ENCODE measurements around the gene C16orf92.

C16orf92 gene

GRCh38 chr16:29983420-29984136 is 39.4 kb upstream of the C16orf92 start:
- peak; percentile 19 for DNase-seq (ENCODE audit: low read depth)
- Histone ChIP-seq H3K27me3 (replicated peaks; ENCODE audit: control insufficient read depth, insufficient read depth, low read length) (no peaks in the 10 kb centered on the region), H3K36me3 (ENCODE audit: control insufficient read depth, insufficient read depth, low read length, severe bottlenecking) (peaks cover 99% of the 10 kb centered on the region), H3K9me3 (ENCODE audit: control insufficient read depth, low read length) (no peaks in the 10 kb centered on the region), H3K9ac (ENCODE audit: low read length) (no peak overlapping the region), H3K4me1 (ENCODE audit: control insufficient read depth, insufficient read depth, low read length) (no peaks in the 10 kb centered on the region), H3K4me3 (ENCODE audit: low read length) (no peak overlapping the region)

- no peak for DNase-seq (ENCODE audit: low read depth)
- no peaks in the 10 kb centered on the region for H3K9me3 ChIP-seq (ENCODE audit: control insufficient read depth, low read length)
- H3K4me1 ChIP-seq (ENCODE audit: control insufficient read depth, insufficient read depth, low read length), result no peaks in the 10 kb centered on the region
- H3K36me3 ChIP-seq (ENCODE audit: control insufficient read depth, insufficient read depth, low read length, severe bottlenecking), result peaks cover 99% of the 10 kb centered on the region
- no peak overlapping the region for H3K4me3 ChIP-seq (ENCODE audit: low read length)
- H3K9ac ChIP-seq (ENCODE audit: low read length), result no peak overlapping the region
- no peaks in the 10 kb centered on the region for H3K27me3 ChIP-seq (replicated peaks; ENCODE audit: control insufficient read depth, insufficient read depth, low read length)
These were observed 38.7 kb upstream of the C16orf92 start for GRCh38 chr16:29984137-29984763.

- no peaks in the 10 kb centered on the region for H3K9me3 ChIP-seq (ENCODE audit: control insufficient read depth, low read length)
- peaks cover 99% of the 10 kb centered on the region for H3K36me3 ChIP-seq (ENCODE audit: control insufficient read depth, insufficient read depth, low read length, severe bottlenecking)
- H3K27me3 ChIP-seq (replicated peaks; ENCODE audit: control insufficient read depth, insufficient read depth, low read length), result no peaks in the 10 kb centered on the region
- H3K4me1 ChIP-seq (ENCODE audit: control insufficient read depth, insufficient read depth, low read length), result no peaks in the 10 kb centered on the region
- no peak overlapping the region for H3K9ac ChIP-seq (ENCODE audit: low read length)
- no peak for DNase-seq (ENCODE audit: low read depth)
- no peak overlapping the region for H3K4me3 ChIP-seq (ENCODE audit: low read length)
These were observed 38.2 kb upstream of the C16orf92 start for GRCh38 chr16:29984764-29985147.

GRCh38 chr16:29985271-29985811 is 37.7 kb upstream of the C16orf92 start:
- no peaks in the 10 kb centered on the region for H3K27me3 ChIP-seq (replicated peaks; ENCODE audit: control insufficient read depth, insufficient read depth, low read length)

GRCh38 chr16:29986231-29986630 is 36.8 kb upstream of the C16orf92 start:
- no peaks in the 10 kb centered on the region for H3K4me1 ChIP-seq (ENCODE audit: control insufficient read depth, insufficient read depth, low read length)
- peaks cover 98% of the 10 kb centered on the region for H3K36me3 ChIP-seq (ENCODE audit: control insufficient read depth, insufficient read depth, low read length, severe bottlenecking)
- H3K9ac ChIP-seq (ENCODE audit: low read length), result no peak overlapping the region
- no peaks in the 10 kb centered on the region for H3K9me3 ChIP-seq (ENCODE audit: control insufficient read depth, low read length)
- no peak for DNase-seq (ENCODE audit: low read depth)
- no peak overlapping the region for H3K4me3 ChIP-seq (ENCODE audit: low read length)
- H3K27me3 ChIP-seq (replicated peaks; ENCODE audit: control insufficient read depth, insufficient read depth, low read length), result no peaks in the 10 kb centered on the region

More at GRCh38 chr16:29985271-29985811, 37.7 kb upstream of the C16orf92 start:
- Histone ChIP-seq H3K9ac (ENCODE audit: low read length) (no peak overlapping the region), H3K4me1 (ENCODE audit: control insufficient read depth, insufficient read depth, low read length) (no peaks in the 10 kb centered on the region), H3K9me3 (ENCODE audit: control insufficient read depth, low read length) (no peaks in the 10 kb centered on the region), H3K4me3 (ENCODE audit: low read length) (no peak overlapping the region), H3K36me3 (ENCODE audit: control insufficient read depth, insufficient read depth, low read length, severe bottlenecking) (peaks cover 99% of the 10 kb centered on the region)
- DNase-seq (ENCODE audit: low read depth), result no peak

GRCh38 chr16:29986931-29987330 is 36.1 kb upstream of the C16orf92 start:
- Histone ChIP-seq H3K9me3 (ENCODE audit: control insufficient read depth, low read length) (no peaks in the 10 kb centered on the region), H3K36me3 (ENCODE audit: control insufficient read depth, insufficient read depth, low read length, severe bottlenecking) (peaks cover 94% of the 10 kb centered on the region)
- no peak for DNase-seq (ENCODE audit: low read depth)

GRCh38 chr16:29987371-29988085 is 35.5 kb upstream of the C16orf92 start:
- no peak overlapping the region for H3K9ac ChIP-seq (ENCODE audit: low read length)
- DNase-seq (ENCODE audit: low read depth), result no peak
- no peaks in the 10 kb centered on the region for H3K27me3 ChIP-seq (replicated peaks; ENCODE audit: control insufficient read depth, insufficient read depth, low read length)
- peaks cover 9% of the 10 kb centered on the region for H3K4me1 ChIP-seq (ENCODE audit: control insufficient read depth, insufficient read depth, low read length)
- peaks cover 92% of the 10 kb centered on the region for H3K36me3 ChIP-seq (ENCODE audit: control insufficient read depth, insufficient read depth, low read length, severe bottlenecking)
- H3K4me3 ChIP-seq (ENCODE audit: low read length), result no peak overlapping the region
- no peaks in the 10 kb centered on the region for H3K9me3 ChIP-seq (ENCODE audit: control insufficient read depth, low read length)

More at GRCh38 chr16:29986931-29987330, 36.1 kb upstream of the C16orf92 start:
- Histone ChIP-seq H3K4me1 (ENCODE audit: control insufficient read depth, insufficient read depth, low read length) (peaks cover 3% of the 10 kb centered on the region), H3K27me3 (replicated peaks; ENCODE audit: control insufficient read depth, insufficient read depth, low read length) (no peaks in the 10 kb centered on the region), H3K4me3 (ENCODE audit: low read length) (no peak overlapping the region), H3K9ac (ENCODE audit: low read length) (no peak overlapping the region)

- H3K9me3 ChIP-seq (ENCODE audit: control insufficient read depth, low read length), result no peaks in the 10 kb centered on the region
- H3K27me3 ChIP-seq (replicated peaks; ENCODE audit: control insufficient read depth, insufficient read depth, low read length), result no peaks in the 10 kb centered on the region
- no peak for DNase-seq (ENCODE audit: low read depth)
- H3K36me3 ChIP-seq (ENCODE audit: control insufficient read depth, insufficient read depth, low read length, severe bottlenecking), result peaks cover 90% of the 10 kb centered on the region
- H3K9ac ChIP-seq (ENCODE audit: low read length), result no peak overlapping the region
- peaks cover 10% of the 10 kb centered on the region for H3K4me1 ChIP-seq (ENCODE audit: control insufficient read depth, insufficient read depth, low read length)
- H3K4me3 ChIP-seq (ENCODE audit: low read length), result no peak overlapping the region
These were observed 34.5 kb upstream of the C16orf92 start for GRCh38 chr16:29988346-29989075.

- Histone ChIP-seq H3K27me3 (replicated peaks; ENCODE audit: control insufficient read depth, insufficient read depth, low read length) (no peaks in the 10 kb centered on the region), H3K9ac (ENCODE audit: low read length) (no peak overlapping the region), H3K36me3 (ENCODE audit: control insufficient read depth, insufficient read depth, low read length, severe bottlenecking) (peaks cover 86% of the 10 kb centered on the region), H3K9me3 (ENCODE audit: control insufficient read depth, low read length) (no peaks in the 10 kb centered on the region), H3K4me3 (ENCODE audit: low read length) (no peak overlapping the region), H3K4me1 (ENCODE audit: control insufficient read depth, insufficient read depth, low read length) (peaks cover 10% of the 10 kb centered on the region)
- no peak for DNase-seq (ENCODE audit: low read depth)
These were observed 33.7 kb upstream of the C16orf92 start for GRCh38 chr16:29989111-29989858.

GRCh38 chr16:29990034-29990433 is 33.0 kb upstream of the C16orf92 start:
- H3K9me3 ChIP-seq (ENCODE audit: control insufficient read depth, low read length), result no peaks in the 10 kb centered on the region
- peaks cover 18% of the 10 kb centered on the region for H3K4me1 ChIP-seq (ENCODE audit: control insufficient read depth, insufficient read depth, low read length)
- H3K9ac ChIP-seq (ENCODE audit: low read length), result no peak overlapping the region
- H3K27me3 ChIP-seq (replicated peaks; ENCODE audit: control insufficient read depth, insufficient read depth, low read length), result no peaks in the 10 kb centered on the region
- peaks cover 79% of the 10 kb centered on the region for H3K36me3 ChIP-seq (ENCODE audit: control insufficient read depth, insufficient read depth, low read length, severe bottlenecking)
- H3K4me3 ChIP-seq (ENCODE audit: low read length), result no peak overlapping the region
- DNase-seq (ENCODE audit: low read depth), result no peak
